ENCODE data around the gene KNG1.

DNA sequence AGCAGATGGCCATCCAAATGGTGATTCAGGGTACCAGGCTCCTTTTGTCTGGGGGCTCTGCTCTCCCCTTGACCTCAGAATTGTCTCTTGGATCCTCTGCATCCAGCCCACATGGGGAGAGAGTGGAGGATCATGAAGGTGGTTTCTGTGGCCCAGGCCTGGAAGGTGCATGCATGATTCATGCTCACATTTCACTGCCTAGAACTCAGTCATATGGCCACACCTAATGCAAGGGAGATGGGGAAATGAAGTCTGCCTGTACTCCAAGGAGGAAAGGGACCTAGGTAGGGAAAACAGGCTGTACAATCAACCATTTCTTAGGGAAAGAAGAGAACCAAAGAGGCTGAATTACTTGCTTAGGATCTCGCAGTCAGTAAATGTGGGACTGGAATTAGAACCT, 36.3 kb upstream of the KNG1 start:
- TF ChIP-seq, protein P1, sequence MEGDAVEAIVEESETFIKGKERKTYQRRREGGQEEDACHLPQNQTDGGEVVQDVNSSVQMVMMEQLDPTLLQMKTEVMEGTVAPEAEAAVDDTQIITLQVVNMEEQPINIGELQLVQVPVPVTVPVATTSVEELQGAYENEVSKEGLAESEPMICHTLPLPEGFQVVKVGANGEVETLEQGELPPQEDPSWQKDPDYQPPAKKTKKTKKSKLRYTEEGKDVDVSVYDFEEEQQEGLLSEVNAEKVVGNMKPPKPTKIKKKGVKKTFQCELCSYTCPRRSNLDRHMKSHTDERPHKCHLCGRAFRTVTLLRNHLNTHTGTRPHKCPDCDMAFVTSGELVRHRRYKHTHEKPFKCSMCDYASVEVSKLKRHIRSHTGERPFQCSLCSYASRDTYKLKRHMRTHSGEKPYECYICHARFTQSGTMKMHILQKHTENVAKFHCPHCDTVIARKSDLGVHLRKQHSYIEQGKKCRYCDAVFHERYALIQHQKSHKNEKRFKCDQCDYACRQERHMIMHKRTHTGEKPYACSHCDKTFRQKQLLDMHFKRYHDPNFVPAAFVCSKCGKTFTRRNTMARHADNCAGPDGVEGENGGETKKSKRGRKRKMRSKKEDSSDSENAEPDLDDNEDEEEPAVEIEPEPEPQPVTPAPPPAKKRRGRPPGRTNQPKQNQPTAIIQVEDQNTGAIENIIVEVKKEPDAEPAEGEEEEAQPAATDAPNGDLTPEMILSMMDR (IDR thresholded peaks at IDR 0.05), result no peak
- TF ChIP-seq POLR2A (IDR thresholded peaks at IDR 0.05; ENCODE audit: low read length), result no peak
- TF ChIP-seq CHD2 (IDR thresholded peaks at IDR 0.05; ENCODE audit: low read length, partially characterized antibody), result no peak
- TF ChIP-seq REST (IDR thresholded peaks at IDR 0.05), result no peak
- TF ChIP-seq POLR2AphosphoS2 (conservative IDR thresholded peaks at IDR 0.05; ENCODE audit: low read length), result no peak

Data from A549 (cell line).